ENCODE measurements around the gene ATAD3B. TPM values are rescaled to one million over a fixed set of nuclear protein-coding genes. Genes with fewer than 3 reads are reported as not detected.

The ATAD3B gene
- total RNA-seq, 1 experiment from 2014 or later, result 62.9 TPM

- no peak for TF ChIP-seq CTCF (IDR thresholded peaks at IDR 0.05 in 2 of 3, conservative IDR thresholded peaks at IDR 0.05 in 1 of 3; ENCODE audit: borderline replicate concordance in 1 of 3, insufficient read depth in 1 of 3, low read depth in 2 of 3, low read length in 2 of 3)
Measured at GRCh38 chr1:1487701-1488100, 16.1 kb downstream of the ATAD3B start (continued).

- no peak for TF ChIP-seq REST (IDR thresholded peaks at IDR 0.05; ENCODE audit: low read depth)
- no peak for TF ChIP-seq YY1 (IDR thresholded peaks at IDR 0.05; ENCODE audit: extremely low read depth, insufficient replicate concordance, low read depth, low read length)
- Histone ChIP-seq H3K4me3 (replicated peaks in 1 of 2; ENCODE audit: low read depth in 1 of 2, low read length in 2 of 2) (no peak overlapping the region), H3K27ac (ENCODE audit: low read depth, low read length) (no peak overlapping the region), H3K79me2 (ENCODE audit: insufficient read depth, low read length) (peaks cover 13% of the 10 kb centered on the region; the same call in 1 of the 2 replicates), H4K20me1 (ENCODE audit: insufficient read depth) (no peaks in the 10 kb centered on the region), H3K4me1 (ENCODE audit: control insufficient read depth in 1 of 2, insufficient read depth in 2 of 2, low read length in 2 of 2) (no peaks in the 10 kb centered on the region), H3K9me3 (ENCODE audit: control insufficient read depth in 1 of 2, insufficient read depth in 1 of 2, low read depth in 1 of 2, low read length in 2 of 2) (no peaks in the 10 kb centered on the region; a peak in 1 of 4 replicates), H3K27me3 (ENCODE audit: insufficient read depth, low read length) (no peaks in the 10 kb centered on the region), H3K36me3 (ENCODE audit: control insufficient read depth in 1 of 2, insufficient read depth in 2 of 2, low read length in 2 of 2) (peaks cover 11 to 60% of the 10 kb centered on the region in 2 experiments; a peak in 3 of 4 replicates), H3K4me2 (ENCODE audit: low read length) (no peak overlapping the region), H3K9me2 (ENCODE audit: insufficient read depth) (no peaks in the 10 kb centered on the region), H2AFZ (ENCODE audit: low read depth, low read length, poor library complexity, severe bottlenecking) (no peak overlapping the region), H3K9ac (ENCODE audit: low read length) (no peak overlapping the region)
- intact Hi-C loops (cut with micrococcal nuclease), result no loop called here
- ChIA-PET POLR2A (no interaction called here), RAD21 (ENCODE audit: low non-redundant PET in 1 of 2, low total read pairs in 2 of 2, uncharacterized antibody in 2 of 2, unreplicated experiment in 2 of 2) (no interaction called here), CTCF (no interaction called here)
- no TSS peak for BruUV-seq (replicated peaks)
- DNase-seq (ENCODE audit: low read depth, low spot score), result no peak
- ATAC-seq, result no peak
Measured at GRCh38 chr1:1489231-1489630, 17.7 kb downstream of the ATAD3B start.
